SK-N-SH treated with all-trans-retinoic acid at 6 μM for 48 hours (cell line): Measurements from ENCODE around the gene ZCCHC14.

Source experiments
- ATAC-seq: fragments of 200-7000 bp; cut with Tn5 transposase; 3 replicates; pipeline ENCODE4 v1.9.1; 2020; ENCODE audit warnings: mild to moderate bottlenecking, moderate library complexity
- CREB5 ChIP-seq: fragments of 250-450 bp; sonication (Bioruptor Pico); IDR thresholded peaks from 2 replicates; pipeline ENCODE4 v1.5.1; 2020; ENCODE audit warnings: low read depth, mild to moderate bottlenecking, moderate library complexity
- CSDC2 ChIP-seq: fragments of 250-450 bp; sonication (Bioruptor Pico); IDR thresholded peaks from 2 replicates; pipeline ENCODE4 v1.5.0; 2020; ENCODE audit warnings: mild to moderate bottlenecking, moderate library complexity
- GLIS3 ChIP-seq: fragments of 250-450 bp; sonication (Bioruptor Pico); IDR thresholded peaks from 2 replicates; pipeline ENCODE4 v1.5.0; 2020; ENCODE audit warnings: mild to moderate bottlenecking, moderate library complexity
- ISL1 ChIP-seq: fragments of 250-450 bp; sonication (Bioruptor Pico); IDR thresholded peaks from 2 replicates; pipeline ENCODE4 v2.1.2; 2022; ENCODE audit warnings: mild to moderate bottlenecking, moderate library complexity
- PATZ1 ChIP-seq: fragments of 250-450 bp; sonication (Bioruptor Pico); IDR thresholded peaks from 2 replicates; pipeline ENCODE4 v1.8.0; 2020; ENCODE audit warnings: mild to moderate bottlenecking, moderate library complexity, borderline replicate concordance
- POU6F1 ChIP-seq: fragments of 250-450 bp; sonication (Bioruptor Pico); IDR thresholded peaks from 2 replicates; pipeline ENCODE4 v1.8.0; 2021; ENCODE audit warnings: low read depth, mild to moderate bottlenecking, moderate library complexity, borderline replicate concordance
- PPARA ChIP-seq: fragments of 250-450 bp; sonication (Bioruptor Pico); IDR thresholded peaks from 2 replicates; pipeline ENCODE4 v1.5.0; 2020; ENCODE audit warnings: mild to moderate bottlenecking, borderline replicate concordance
- RARB ChIP-seq: fragments of 250-450 bp; sonication (Bioruptor Pico); IDR thresholded peaks from 2 replicates; pipeline ENCODE4 v1.8.0; 2021; ENCODE audit warnings: mild to moderate bottlenecking, moderate library complexity
- SNAI2 ChIP-seq: fragments of 250-450 bp; sonication (Bioruptor Pico); IDR thresholded peaks from 2 replicates; pipeline ENCODE4 v1.5.0; 2020; ENCODE audit warnings: mild to moderate bottlenecking, moderate library complexity
- TCF4 ChIP-seq: fragments of 250-450 bp; sonication (Bioruptor Pico); IDR thresholded peaks from 2 replicates; pipeline ENCODE4 v1.8.0; 2021; ENCODE audit warnings: mild to moderate bottlenecking, moderate library complexity, borderline replicate concordance
- TOX ChIP-seq: fragments of 250-450 bp; sonication (Bioruptor Pico); IDR thresholded peaks from 2 replicates; pipeline ENCODE4 v1.8.0; 2021; ENCODE audit warnings: mild to moderate bottlenecking, moderate library complexity, borderline replicate concordance
- TSHZ2 ChIP-seq: fragments of 250-450 bp; sonication (Bioruptor Pico); IDR thresholded peaks from 2 replicates; pipeline ENCODE4 v1.5.0; 2020; ENCODE audit warnings: mild to moderate bottlenecking, moderate library complexity
- ZC3H10 ChIP-seq: fragments of 250-450 bp; sonication (Bioruptor Pico); IDR thresholded peaks from 2 replicates; pipeline ENCODE4 v1.5.1; 2021; ENCODE audit warnings: mild to moderate bottlenecking, moderate library complexity
- ZFP3 ChIP-seq: fragments of 250-450 bp; sonication (Bioruptor Pico); IDR thresholded peaks from 2 replicates; pipeline ENCODE4 v1.5.0; 2020; ENCODE audit warnings: mild to moderate bottlenecking, moderate library complexity
- ZNF565 ChIP-seq: fragments of 450-650 bp; formaldehyde crosslinking; conservative IDR thresholded peaks from 2 replicates; pipeline ENCODE4 v1.5.0; 2020; ENCODE audit warnings: low read depth, mild to moderate bottlenecking, moderate library complexity
- ZNF70 ChIP-seq: fragments of 450-650 bp; formaldehyde crosslinking; IDR thresholded peaks from 2 replicates; pipeline ENCODE4 v1.5.0; 2020; ENCODE audit warnings: mild to moderate bottlenecking, moderate library complexity

Gene ZCCHC14

GRCh38 chr16:87448866-87449265 lies 44.0 kb downstream of the ZCCHC14 start:
- ATAC-seq = no peak

GRCh38 chr16:87447323-87447722 lies 45.5 kb downstream of the ZCCHC14 start:
- no peak for ATAC-seq
- TF ChIP-seq ISL1 (no peak), TCF4 (CRISPR knock-in tag) (no peak), ZFP3 (CRISPR knock-in tag) (no peak), ZNF70 (CRISPR knock-in tag) (no peak)

More at GRCh38 chr16:87448866-87449265, 44.0 kb downstream of the ZCCHC14 start:
- no peak for TF ChIP-seq ISL1

GRCh38 chr16:87446479-87446878 lies 46.3 kb downstream of the ZCCHC14 start:
- no peak for ATAC-seq
- TF ChIP-seq SNAI2 (CRISPR knock-in tag) = no peak
- no peak for TF ChIP-seq ZFP3 (CRISPR knock-in tag)
- TF ChIP-seq PATZ1 = no peak
- TF ChIP-seq RARB (CRISPR knock-in tag) = no peak
- no peak for TF ChIP-seq TCF4 (CRISPR knock-in tag)
- no peak for TF ChIP-seq TOX (CRISPR knock-in tag)
- TF ChIP-seq ZNF565 = no peak
- no peak for TF ChIP-seq CSDC2 (CRISPR knock-in tag)
- TF ChIP-seq POU6F1 (CRISPR knock-in tag) = no peak

- ATAC-seq = no peak
These were observed 47.3 kb downstream of the ZCCHC14 start for GRCh38 chr16:87445486-87445885.

GRCh38 chr16:87443964-87444363 lies 48.9 kb downstream of the ZCCHC14 start:
- TF ChIP-seq GLIS3 (CRISPR knock-in tag) = no peak
- TF ChIP-seq RARB (CRISPR knock-in tag) = no peak
- no peak for TF ChIP-seq ISL1
- no peak for TF ChIP-seq CREB5 (CRISPR knock-in tag)
- no peak for TF ChIP-seq PPARA (CRISPR knock-in tag)
- no peak for TF ChIP-seq TCF4 (CRISPR knock-in tag)
- no peak for TF ChIP-seq ZC3H10 (CRISPR knock-in tag)
- no peak for TF ChIP-seq POU6F1 (CRISPR knock-in tag)
- no peak for ATAC-seq

More at GRCh38 chr16:87445486-87445885, 47.3 kb downstream of the ZCCHC14 start:
- TF ChIP-seq TSHZ2 (CRISPR knock-in tag) (no peak), TCF4 (CRISPR knock-in tag) (0 out of 2 replicates have a peak, but pooled peaks have one; percentile 27)
